Testis (tissue), 3 donors: ENCODE measurements around the gene PI16. TPM values are rescaled to one million over a fixed set of nuclear protein-coding genes. Genes with fewer than 3 reads are reported as not detected.

Source experiments
- DNase-seq: peaks from one replicate; pipeline ENCODE4 v3.0.0-alpha.2; 2019
- H3K27ac ChIP-seq, 2 donors: fragments of 200-600 bp; sonication (generic); one replicate each; pipeline ENCODE4 v1.5.1; 2019
- H3K27me3 ChIP-seq: fragments of 200-600 bp; sonication (generic); one replicate; pipeline ENCODE4 v1.5.1; 2019
- H3K36me3 ChIP-seq: fragments of 200-600 bp; sonication (generic); one replicate; pipeline ENCODE4 v1.5.1; 2017; ENCODE audit warnings: low read depth; ENCODE audit errors: missing control alignments
- H3K4me1 ChIP-seq: fragments of 200-600 bp; sonication (generic); one replicate; pipeline ENCODE4 v1.5.1; 2019
- H3K4me3 ChIP-seq, 2 donors: fragments of 200-600 bp; sonication (generic); one replicate each; pipeline ENCODE4 v1.5.1; 2017 to 2019
- H3K9me3 ChIP-seq: fragments of 200-600 bp; sonication (generic); one replicate; pipeline ENCODE4 v1.5.1; 2017
- CTCF ChIP-seq, 3 experiments: fragments of 450-650 bp in 2 of 3; fragments of 200-600 bp in 1 of 3; sonication (generic) in 1 of 3; IDR thresholded peaks; one replicate each; pipeline ENCODE4 v1.5.1; 2016 to 2019; ENCODE audit warnings: antibody characterized with exemption in 3 of 3, mild to moderate bottlenecking in 2 of 3, moderate library complexity in 1 of 3
- POLR2A ChIP-seq: fragments of 450-650 bp; IDR thresholded peaks from one replicate; pipeline ENCODE4 v1.6.1; 2017; ENCODE audit warnings: antibody characterized with exemption, mild to moderate bottlenecking, moderate library complexity
- WGBS, 2 donors: methylation state at CpG; one replicate each; pipeline ENCODE4 v1.1.5; 2018; 5-methylcytosine and 5-hydroxymethylcytosine counted together
- intact Hi-C: fragments of 100-400 bp; cut with DNase I; formaldehyde crosslinking; loops from one replicate; pipeline ENCODE4 v1.15.1; 2023; ENCODE audit warnings: low total_unique reads
- polyA plus RNA-seq: library from polyadenylated mRNA; stranded (reverse); fragments of 350-450 nt; fragmentation: Illumina TruSeq; extraction: RNeasy Lipid Tissue Mini Kit (QIAGEN cat#74804); gene quantifications from one replicate; pipeline ENCODE4 v1.2.3, GENCODE V29; 2014; ENCODE audit warnings: low read depth, low replicate concordance; ENCODE audit not compliant: insufficient read depth
- total RNA-seq, 2 donors: library from RNA; depleted of rRNA; stranded (reverse); fragments of >200 nt; gene quantifications; one replicate each; pipeline ENCODE4 v1.2.3, GENCODE V29; 2016

The PI16 gene
- total and polyA plus RNA-seq, 3 donors from 2014 or later = 9.8 to 79.3 (median 24.7) TPM

GRCh38 chr6:36967757-36968156, 13.2 kb downstream of the PI16 start:
- TF ChIP-seq POLR2A (no peak), CTCF (IDR thresholded peaks at IDR 0.05) (no peak)
- no peak for DNase-seq
- intact Hi-C loops = no loop called here
- Histone ChIP-seq H3K4me1 (peaks cover 11% of the 10 kb centered on the region), H3K4me3 (no peak overlapping the region), H3K36me3 (no peaks in the 10 kb centered on the region), H3K9me3 (no peaks in the 10 kb centered on the region), H3K27ac (peak overlapping the region in 1 of 2 donors; percentile 41), H3K27me3 (no peaks in the 10 kb centered on the region)
- WGBS, 2 donors = 81 to 88% methylated on average over 4 of the region's 4 CpGs

GRCh38 chr6:36968266-36968977, 13.9 kb downstream of the PI16 start:
- intact Hi-C loops = no loop called here
- DNase-seq = peak; percentile 71
- Histone ChIP-seq H3K36me3 (no peaks in the 10 kb centered on the region), H3K4me3 (no peak overlapping the region), H3K4me1 (peaks cover 11% of the 10 kb centered on the region), H3K27ac (no peak overlapping the region), H3K9me3 (no peaks in the 10 kb centered on the region), H3K27me3 (no peaks in the 10 kb centered on the region)
- WGBS, 2 donors = 84 to 89% methylated on average over 14 to 16 of the region's 16 CpGs
- TF ChIP-seq CTCF (IDR thresholded peaks at IDR 0.05) (no peak), POLR2A (no peak)

- 68 to 76% methylated on average over 10 to 14 of the region's 14 CpGs for WGBS, 2 donors
- DNase-seq = no peak
- intact Hi-C loops = no loop called here
- H3K27me3 ChIP-seq = no peaks in the 10 kb centered on the region
- no peaks in the 10 kb centered on the region for H3K36me3 ChIP-seq
- H3K4me1 ChIP-seq = peaks cover 9% of the 10 kb centered on the region
- no peak overlapping the region for H3K4me3 ChIP-seq
- no peak for TF ChIP-seq POLR2A
- no peak for TF ChIP-seq CTCF (IDR thresholded peaks at IDR 0.05)
- no peak overlapping the region for H3K27ac ChIP-seq
- no peaks in the 10 kb centered on the region for H3K9me3 ChIP-seq
Measured at GRCh38 chr6:36969240-36969691, 14.7 kb downstream of the PI16 start.

GRCh38 chr6:36969988-36970891, 15.7 kb downstream of the PI16 start:
- H3K9me3 ChIP-seq = no peaks in the 10 kb centered on the region
- H3K36me3 ChIP-seq = no peaks in the 10 kb centered on the region
- TF ChIP-seq CTCF (IDR thresholded peaks at IDR 0.05) (no peak), POLR2A (no peak)
- no peak overlapping the region for H3K4me3 ChIP-seq
- 84 to 92% methylated on average over 8 to 17 of the region's 17 CpGs for WGBS, 2 donors
- intact Hi-C loops = no loop called here
- H3K27ac ChIP-seq = peak overlapping the region in 1 of 2 donors; percentile 68
- DNase-seq = no peak
- H3K27me3 ChIP-seq = no peaks in the 10 kb centered on the region
- peaks cover 9% of the 10 kb centered on the region for H3K4me1 ChIP-seq
